HepG2 (cell line): ENCODE data around the gene ST8SIA2. TPM values are rescaled to one million over a fixed set of nuclear protein-coding genes. Genes with fewer than 3 reads are reported as not detected.

ENCODE experiments used
- ATAC-seq: fragments of 200-7000 bp; cut with Tn5 transposase; 3 replicates; pipeline ENCODE4 v1.9.1; 2020; ENCODE audit warnings: mild to moderate bottlenecking, moderate library complexity
- BruUV-seq: library from RNA; stranded (reverse); fragments of 400-500 nt; replicated peaks from 2 replicates; lab custom pipeline; 2021; lab: Mats Ljungman, UMichigan
- CTCF ChIA-PET: fragments of 300-600 bp; formaldehyde crosslinking; extraction: SDS; loops from one replicate; lab custom pipeline; 2021; ENCODE audit warnings: low total read pairs, inconsistent platforms, low intra/inter-chr PET ratio; lab: Yijun Ruan, JAX
- POLR2A ChIA-PET: fragments of 350-600 bp; sonication (Branson Sonifier 250); formaldehyde crosslinking; loops from one replicate; lab custom pipeline; 2020; ENCODE audit warnings: antibody characterized with exemption, inconsistent platforms; lab: Yijun Ruan, JAX
- DNase-seq: peaks from one replicate; pipeline ENCODE4 v3.0.0-alpha.2; 2015; ENCODE audit warnings: low spot score
- FAIRE-seq: peaks from 3 replicates; lab custom pipeline; 2011; peaks lifted over from hg19 to GRCh38; lab: Jason Lieb, UNC
- H2AFZ ChIP-seq: one replicate; pipeline ENCODE4 v1.6.1; 2011; ENCODE audit warnings: low read length, inconsistent platforms
- H3K27ac ChIP-seq: fragments of 300-600 bp; 3 replicates; pipeline ENCODE4 v1.8.0; 2011; ENCODE audit warnings: mixed run types, mild to moderate bottlenecking, mixed read lengths, low read length, inconsistent platforms; ENCODE audit not compliant: insufficient read depth; ENCODE audit errors: extremely low read length
- H3K27me3 ChIP-seq, 2 experiments: fragments of 200-600 bp in 1 of 2; 2 replicates in 1 of 2; 3 replicates in 1 of 2; pipeline versions ENCODE4 v1.6.0 to v1.8.0; 2011; ENCODE audit warnings: low read length in 2 of 2, mild to moderate bottlenecking in 2 of 2, moderate library complexity in 2 of 2, inconsistent platforms in 1 of 2; ENCODE audit not compliant: insufficient read depth in 2 of 2, control insufficient read depth in 1 of 2
- H3K36me3 ChIP-seq, 2 experiments: fragments of 200-600 bp in 1 of 2; replicated peaks in 1 of 2; 2 replicates in 1 of 2; 3 replicates in 1 of 2; pipeline versions ENCODE4 v1.5.1 to v1.8.0; 2011; ENCODE audit warnings: low read length in 2 of 2, inconsistent platforms in 1 of 2; ENCODE audit not compliant: insufficient read depth in 2 of 2, control insufficient read depth in 1 of 2
- H3K4me1 ChIP-seq: 2 replicates; pipeline ENCODE4 v1.5.1; 2012; ENCODE audit warnings: low read length, inconsistent platforms; ENCODE audit not compliant: insufficient read depth
- H3K4me2 ChIP-seq: 2 replicates; pipeline ENCODE4 v1.6.0; 2011; ENCODE audit warnings: low read depth, low read length, inconsistent platforms
- H3K4me3 ChIP-seq, 3 experiments: fragments of 200-600 bp in 1 of 3; sonication (generic), shearing (Covaris generic) in 1 of 3; replicated peaks in 1 of 3; 2 replicates each; pipeline ENCODE4 v1.5.1; 2011 to 2016; ENCODE audit warnings: low read length in 3 of 3, inconsistent platforms in 2 of 3, low read depth in 2 of 3, mild to moderate bottlenecking in 2 of 3, control low read depth in 1 of 3, mixed read lengths in 1 of 3; ENCODE audit not compliant: insufficient read depth in 1 of 3
- H3K79me2 ChIP-seq: one replicate; pipeline ENCODE4 v1.6.1; 2011; ENCODE audit warnings: low read length, inconsistent platforms; ENCODE audit not compliant: insufficient read depth
- H3K9ac ChIP-seq: 2 replicates; pipeline ENCODE4 v1.6.0; 2011; ENCODE audit warnings: mild to moderate bottlenecking, low read depth, low read length, inconsistent platforms; ENCODE audit not compliant: insufficient read depth
- H3K9me3 ChIP-seq: 2 replicates; pipeline ENCODE4 v1.5.1; 2012; ENCODE audit warnings: mild to moderate bottlenecking, low read length
- H4K20me1 ChIP-seq: 2 replicates; pipeline ENCODE4 v1.6.0; 2011; ENCODE audit warnings: inconsistent platforms, mild to moderate bottlenecking, low read length, moderate library complexity; ENCODE audit not compliant: insufficient read depth
- GATA4 ChIP-seq: sonication (generic); IDR thresholded peaks from 2 replicates; pipeline ENCODE4 v1.6.1; 2016; ENCODE audit warnings: antibody characterized with exemption, low read depth, borderline replicate concordance
- IKZF4 ChIP-seq: sonication (generic); formaldehyde crosslinking; IDR thresholded peaks from 2 replicates; pipeline ENCODE4 v1.5.1; 2020; ENCODE audit warnings: borderline replicate concordance, mild to moderate bottlenecking, low read depth, missing genetic modification reagents; ENCODE audit errors: not compliant biosample characterization
- JUN ChIP-seq: sonication (generic); formaldehyde crosslinking; IDR thresholded peaks from 2 replicates; pipeline ENCODE4 v1.4.0; 2020; ENCODE audit warnings: mild to moderate bottlenecking, missing genetic modification reagents
- KAT7 ChIP-seq: IDR thresholded peaks from 2 replicates; pipeline ENCODE4 v1.6.1; 2018; ENCODE audit warnings: borderline replicate concordance, missing compliant biosample characterization
- KDM4B ChIP-seq: sonication (generic); formaldehyde crosslinking; IDR thresholded peaks from 2 replicates; pipeline ENCODE4 v1.4.0; 2020; ENCODE audit warnings: missing genetic modification reagents
- KLF12 ChIP-seq: sonication (generic); formaldehyde crosslinking; IDR thresholded peaks from 2 replicates; pipeline ENCODE4 v1.4.0; 2020; ENCODE audit warnings: missing genetic modification reagents, borderline replicate concordance
- RFX3 ChIP-seq: IDR thresholded peaks from 2 replicates; pipeline ENCODE4 v1.6.1; 2016; ENCODE audit warnings: missing biosample characterization, missing genetic modification reagents
- SMAD1 ChIP-seq: sonication (generic); formaldehyde crosslinking; IDR thresholded peaks from 2 replicates; pipeline ENCODE4 v1.4.0; 2020; ENCODE audit warnings: missing genetic modification reagents, low read depth, mild to moderate bottlenecking, borderline replicate concordance
- SMAD9 ChIP-seq: sonication (generic); formaldehyde crosslinking; IDR thresholded peaks from 2 replicates; pipeline ENCODE4 v1.5.1; 2020; ENCODE audit warnings: mild to moderate bottlenecking, missing genetic modification reagents
- SP140L ChIP-seq: sonication (generic); formaldehyde crosslinking; IDR thresholded peaks from 2 replicates; pipeline ENCODE4 v1.4.0; 2020; ENCODE audit warnings: missing genetic modification reagents, borderline replicate concordance
- TBX2 ChIP-seq: sonication (generic); formaldehyde crosslinking; IDR thresholded peaks from 2 replicates; pipeline ENCODE4 v1.5.0; 2020; ENCODE audit warnings: missing genetic modification reagents, mild to moderate bottlenecking, borderline replicate concordance
- ZBTB1 ChIP-seq: sonication (generic); formaldehyde crosslinking; IDR thresholded peaks from 2 replicates; pipeline ENCODE4 v1.4.0; 2020; ENCODE audit warnings: missing genetic modification reagents, borderline replicate concordance
- ZBTB4 ChIP-seq: sonication (generic); formaldehyde crosslinking; IDR thresholded peaks from 2 replicates; pipeline ENCODE4 v1.4.0; 2020; ENCODE audit warnings: missing genetic modification reagents, mild to moderate bottlenecking, borderline replicate concordance
- ZNF646 ChIP-seq: sonication (generic); formaldehyde crosslinking; IDR thresholded peaks from 2 replicates; pipeline ENCODE4 v1.9.0; 2021; ENCODE audit warnings: mild to moderate bottlenecking, missing genetic modification reagents
- in situ Hi-C: cut with HindIII; loops from 2 replicates; pipeline ENCODE4 v1.10.0; 2017; ENCODE audit warnings: low pct_unique_long_range_greater_than_20kb; ENCODE audit not compliant: extremely low pct_ligation_motif_present
- intact Hi-C: fragments of 100-400 bp; cut with micrococcal nuclease; formaldehyde crosslinking; loops from one replicate; pipeline ENCODE4 v1.10.0; 2022; ENCODE audit not compliant: unreplicated experiment
- polyA plus RNA-seq, 8 experiments: library from polyadenylated mRNA; depleted of rRNA in 3 of 8; stranded (reverse) in 7 of 8; unstranded in 1 of 8; fragments of >200 nt; fragmentation: Illumina TruSeq in 4 of 8; extraction: Trizol in 4 of 8; gene quantifications; 2 replicates each; pipeline versions ENCODE4 v1.2.1 to v1.2.3, GENCODE V29; 2011 to 2016; ENCODE audit warnings: low read depth in 4 of 8, missing spikeins in 1 of 8, mixed read lengths in 1 of 8; ENCODE audit not compliant: insufficient read depth in 1 of 8
- total RNA-seq, 5 experiments: library from RNA; depleted of rRNA; stranded (reverse); fragments of >200 nt; fragmentation: Illumina TruSeq; extraction: Trizol; gene quantifications; 2 replicates each; pipeline ENCODE4 v1.2.3, GENCODE V29; 2016; ENCODE audit warnings: low read depth in 1 of 5
- TF ChIP-seq, protein P1 (sequence below): sonication (generic); IDR thresholded peaks from 2 replicates; pipeline ENCODE4 v1.6.1; 2016; ENCODE audit warnings: low read depth, borderline replicate concordance

The ST8SIA2 gene
- total and polyA plus RNA-seq, 2 of the 13 experiments (the other 11 are each of a cell fraction or from before 2014, with no cell fraction given), result not detected

GRCh38 chr15:92346063-92346462, 47.6 kb upstream of the ST8SIA2 start:
- H3K4me3 ChIP-seq, result no peak overlapping the region
- no peak overlapping the region for H2AFZ ChIP-seq
- intact Hi-C loops, result no loop called here
- peaks cover 3 to 34% of the 10 kb centered on the region in 2 experiments; a peak in 4 of 5 replicates for H3K27me3 ChIP-seq
- in situ Hi-C loops, result no loop called here
- H3K9ac ChIP-seq, result no peak overlapping the region
- ChIA-PET CTCF (no interaction called here), POLR2A (no interaction called here)
- no peak for DNase-seq
- no peak overlapping the region for H3K27ac ChIP-seq
- no peak overlapping the region for H3K4me2 ChIP-seq
- H3K36me3 ChIP-seq, result no peaks in the 10 kb centered on the region
- FAIRE-seq, result no peak
- no peak for ATAC-seq
- no peaks in the 10 kb centered on the region for H3K4me1 ChIP-seq
- H3K9me3 ChIP-seq, result no peaks in the 10 kb centered on the region
- BruUV-seq, result no TSS peak
- no peaks in the 10 kb centered on the region for H4K20me1 ChIP-seq
- H3K79me2 ChIP-seq, result no peaks in the 10 kb centered on the region
- no peak for TF ChIP-seq RFX3
- TF ChIP-seq SP140L (CRISPR knock-in tag), result no peak
- no peak for TF ChIP-seq JUN (CRISPR knock-in tag)
- TF ChIP-seq TBX2, result no peak
- TF ChIP-seq KDM4B, result no peak
- no peak for TF ChIP-seq IKZF4 (CRISPR knock-in tag)
- no peak for TF ChIP-seq KLF12 (CRISPR knock-in tag)
- TF ChIP-seq KAT7 (CRISPR knock-in tag), result no peak
- TF ChIP-seq ZBTB4 (CRISPR knock-in tag), result no peak
- no peak for TF ChIP-seq GATA4
- TF ChIP-seq, protein P1, sequence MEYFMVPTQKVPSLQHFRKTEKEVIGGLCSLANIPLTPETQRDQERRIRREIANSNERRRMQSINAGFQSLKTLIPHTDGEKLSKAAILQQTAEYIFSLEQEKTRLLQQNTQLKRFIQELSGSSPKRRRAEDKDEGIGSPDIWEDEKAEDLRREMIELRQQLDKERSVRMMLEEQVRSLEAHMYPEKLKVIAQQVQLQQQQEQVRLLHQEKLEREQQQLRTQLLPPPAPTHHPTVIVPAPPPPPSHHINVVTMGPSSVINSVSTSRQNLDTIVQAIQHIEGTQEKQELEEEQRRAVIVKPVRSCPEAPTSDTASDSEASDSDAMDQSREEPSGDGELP, result no peak
- TF ChIP-seq ZBTB1 (CRISPR knock-in tag), result no peak
- TF ChIP-seq ZNF646 (CRISPR knock-in tag), result no peak
- no peak for TF ChIP-seq SMAD9 (CRISPR knock-in tag)
- TF ChIP-seq SMAD1 (CRISPR knock-in tag), result no peak
